ENCODE measurements around the gene KCNJ13.

The KCNJ13 gene

DNA sequence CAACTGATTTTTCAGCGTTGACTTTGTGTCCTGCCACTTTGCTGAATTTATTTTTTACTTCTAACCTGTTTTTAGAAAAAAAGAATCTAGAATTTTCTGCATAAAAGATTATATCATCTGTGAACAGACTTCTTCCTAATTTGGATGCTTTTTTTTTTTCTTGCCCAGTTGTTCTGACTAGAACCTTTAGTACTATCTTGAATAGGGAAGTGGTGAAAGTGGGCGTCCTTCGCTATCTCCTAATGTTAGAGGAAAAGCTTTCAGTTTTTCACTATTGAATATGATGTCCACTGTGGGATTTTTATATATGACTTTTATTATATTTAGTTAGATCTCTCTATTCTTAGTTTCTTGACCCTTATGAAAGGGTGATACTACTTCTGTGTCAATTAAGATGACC, 25.7 kb upstream of the KCNJ13 start:
- H3K27me3 ChIP-seq (replicated peaks; ENCODE audit: insufficient read depth, low read length) = no peaks in the 10 kb centered on the region
- 0 out of 2 replicates have a peak, but pooled peaks cover 5% of the 10 kb centered on the region for H3K36me3 ChIP-seq (replicated peaks; ENCODE audit: insufficient read depth, low read length)
- peaks cover 12% of the 10 kb centered on the region; the same call in 1 of the 2 replicates for H3K79me2 ChIP-seq (ENCODE audit: low read length)
- H3K4me3 ChIP-seq (ENCODE audit: low read length) = no peak overlapping the region
- no peaks in the 10 kb centered on the region for H3K9me2 ChIP-seq (replicated peaks; ENCODE audit: insufficient read depth, low read length)
- no peaks in the 10 kb centered on the region for H4K20me1 ChIP-seq (ENCODE audit: insufficient read depth, low read length)
- H2AFZ ChIP-seq (ENCODE audit: low read length) = no peak overlapping the region
- H3K9ac ChIP-seq (ENCODE audit: low read length) = no peak overlapping the region
- TF ChIP-seq EZH2 (optimal IDR thresholded peaks at IDR 0.05; ENCODE audit: low read depth, low read length) (no peak), EZH2phosphoT487 (IDR thresholded peaks at IDR 0.05; ENCODE audit: low read length) (no peak)
- TF ChIP-seq, protein P1, sequence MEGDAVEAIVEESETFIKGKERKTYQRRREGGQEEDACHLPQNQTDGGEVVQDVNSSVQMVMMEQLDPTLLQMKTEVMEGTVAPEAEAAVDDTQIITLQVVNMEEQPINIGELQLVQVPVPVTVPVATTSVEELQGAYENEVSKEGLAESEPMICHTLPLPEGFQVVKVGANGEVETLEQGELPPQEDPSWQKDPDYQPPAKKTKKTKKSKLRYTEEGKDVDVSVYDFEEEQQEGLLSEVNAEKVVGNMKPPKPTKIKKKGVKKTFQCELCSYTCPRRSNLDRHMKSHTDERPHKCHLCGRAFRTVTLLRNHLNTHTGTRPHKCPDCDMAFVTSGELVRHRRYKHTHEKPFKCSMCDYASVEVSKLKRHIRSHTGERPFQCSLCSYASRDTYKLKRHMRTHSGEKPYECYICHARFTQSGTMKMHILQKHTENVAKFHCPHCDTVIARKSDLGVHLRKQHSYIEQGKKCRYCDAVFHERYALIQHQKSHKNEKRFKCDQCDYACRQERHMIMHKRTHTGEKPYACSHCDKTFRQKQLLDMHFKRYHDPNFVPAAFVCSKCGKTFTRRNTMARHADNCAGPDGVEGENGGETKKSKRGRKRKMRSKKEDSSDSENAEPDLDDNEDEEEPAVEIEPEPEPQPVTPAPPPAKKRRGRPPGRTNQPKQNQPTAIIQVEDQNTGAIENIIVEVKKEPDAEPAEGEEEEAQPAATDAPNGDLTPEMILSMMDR (IDR thresholded peaks at IDR 0.05; ENCODE audit: low read length) = no peak
- no peak for DNase-seq
- H3K27ac ChIP-seq (ENCODE audit: low read length) = no peak overlapping the region
- H3K4me2 ChIP-seq (ENCODE audit: low read depth, low read length) = no peak overlapping the region
- no peaks in the 10 kb centered on the region for H3K9me3 ChIP-seq (replicated peaks; ENCODE audit: insufficient read depth, low read length)
- H3F3A ChIP-seq (ENCODE audit: insufficient read depth, low read length) = no peaks in the 10 kb centered on the region
- H3K4me1 ChIP-seq (ENCODE audit: low read length) = no peaks in the 10 kb centered on the region

DNA sequence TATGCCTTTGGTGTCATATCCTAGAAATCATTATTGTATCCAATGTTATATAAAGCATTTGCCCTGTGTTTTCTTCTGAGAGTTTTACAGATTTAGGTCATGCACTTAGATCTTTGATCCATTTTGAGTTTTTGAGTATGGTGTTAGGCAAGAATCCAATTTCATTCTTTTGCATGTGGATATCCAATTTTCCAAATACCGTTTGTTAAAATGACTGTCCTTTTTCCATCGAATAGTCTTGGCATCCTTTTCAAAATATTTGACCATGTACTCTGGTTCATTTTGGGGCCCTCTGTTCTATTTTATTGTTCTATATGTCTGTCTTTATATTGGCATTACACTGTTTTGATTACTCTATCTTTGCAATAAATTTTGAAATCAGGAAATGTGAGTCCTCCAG, 23.8 kb upstream of the KCNJ13 start:
- H3K9me2 ChIP-seq (replicated peaks; ENCODE audit: insufficient read depth, low read length) = no peaks in the 10 kb centered on the region
- no peaks in the 10 kb centered on the region for H4K20me1 ChIP-seq (ENCODE audit: insufficient read depth, low read length)
- no peak overlapping the region for H3K27ac ChIP-seq (ENCODE audit: low read length)
- no peaks in the 10 kb centered on the region for H3F3A ChIP-seq (ENCODE audit: insufficient read depth, low read length)
- H3K79me2 ChIP-seq (ENCODE audit: low read length) = peaks cover 12% of the 10 kb centered on the region; the same call in 1 of the 2 replicates
- H3K4me3 ChIP-seq (ENCODE audit: low read length) = no peak overlapping the region
- H3K4me1 ChIP-seq (ENCODE audit: low read length) = no peaks in the 10 kb centered on the region
- DNase-seq = no peak
- no peak for TF ChIP-seq EZH2phosphoT487 (IDR thresholded peaks at IDR 0.05; ENCODE audit: low read length)
- TF ChIP-seq EZH2 (optimal IDR thresholded peaks at IDR 0.05; ENCODE audit: low read depth, low read length) = no peak
- TF ChIP-seq, protein P1 (IDR thresholded peaks at IDR 0.05; ENCODE audit: low read length) = no peak
- H2AFZ ChIP-seq (ENCODE audit: low read length) = no peak overlapping the region
- H3K9ac ChIP-seq (ENCODE audit: low read length) = no peak overlapping the region
- no peaks in the 10 kb centered on the region for H3K9me3 ChIP-seq (replicated peaks; ENCODE audit: insufficient read depth, low read length)
- H3K27me3 ChIP-seq (replicated peaks; ENCODE audit: insufficient read depth, low read length) = no peaks in the 10 kb centered on the region
- H3K4me2 ChIP-seq (ENCODE audit: low read depth, low read length) = no peak overlapping the region
- peaks cover 5% of the 10 kb centered on the region; the same call in 1 of the 2 replicates for H3K36me3 ChIP-seq (replicated peaks; ENCODE audit: insufficient read depth, low read length)

DNA sequence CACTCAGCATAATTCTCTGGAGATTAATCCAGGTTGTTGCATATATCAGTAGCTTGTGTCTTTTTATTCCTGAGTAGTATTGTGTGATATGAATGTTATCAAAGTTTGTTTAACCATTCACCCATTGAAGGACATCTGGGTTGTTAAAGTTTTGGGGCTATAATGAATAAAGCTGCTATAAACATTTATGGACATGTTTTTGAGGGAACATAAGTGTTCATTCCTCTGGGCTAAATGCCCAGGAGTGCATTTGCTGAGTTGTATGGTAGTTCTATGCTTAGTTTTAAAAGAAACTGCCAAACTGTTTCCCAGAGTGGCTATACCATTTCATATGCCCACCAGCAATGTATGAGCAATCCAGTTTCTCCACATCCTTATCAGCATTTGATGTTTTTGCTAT, 21.8 kb upstream of the KCNJ13 start:
- Histone ChIP-seq H3K27me3 (replicated peaks; ENCODE audit: insufficient read depth, low read length) (no peaks in the 10 kb centered on the region), H3K4me3 (ENCODE audit: low read length) (no peak overlapping the region)

More for the DNA sequence above, 21.8 kb upstream of the KCNJ13 start:
- no peaks in the 10 kb centered on the region for H3K4me1 ChIP-seq (ENCODE audit: low read length)
- DNase-seq = no peak
- H3K9ac ChIP-seq (ENCODE audit: low read length) = no peak overlapping the region
- TF ChIP-seq, protein P1 (IDR thresholded peaks at IDR 0.05; ENCODE audit: low read length) = no peak
- TF ChIP-seq EZH2 (optimal IDR thresholded peaks at IDR 0.05; ENCODE audit: low read depth, low read length) = no peak
- no peak for TF ChIP-seq EZH2phosphoT487 (IDR thresholded peaks at IDR 0.05; ENCODE audit: low read length)
- H3K36me3 ChIP-seq (replicated peaks; ENCODE audit: insufficient read depth, low read length) = peaks cover 5% of the 10 kb centered on the region; the same call in 1 of the 2 replicates
- H3K9me2 ChIP-seq (replicated peaks; ENCODE audit: insufficient read depth, low read length) = no peaks in the 10 kb centered on the region
- H3K79me2 ChIP-seq (ENCODE audit: low read length) = peaks cover 8% of the 10 kb centered on the region; the same call in 1 of the 2 replicates
- no peaks in the 10 kb centered on the region for H3K9me3 ChIP-seq (replicated peaks; ENCODE audit: insufficient read depth, low read length)
- H2AFZ ChIP-seq (ENCODE audit: low read length) = no peak overlapping the region
- H3K27ac ChIP-seq (ENCODE audit: low read length) = no peak overlapping the region
- H4K20me1 ChIP-seq (ENCODE audit: insufficient read depth, low read length) = no peaks in the 10 kb centered on the region
- H3F3A ChIP-seq (ENCODE audit: insufficient read depth, low read length) = 0 out of 2 replicates have a peak, but pooled peaks cover 2% of the 10 kb centered on the region
- H3K4me2 ChIP-seq (ENCODE audit: low read depth, low read length) = no peak overlapping the region
